Measurements from ENCODE around the gene KLF13. TPM values are rescaled to one million over a fixed set of nuclear protein-coding genes. Genes with fewer than 3 reads are reported as not detected.

KLF13 gene
- total RNA-seq, 1 donor from 2014 or later, result 67.7 TPM

DNA sequence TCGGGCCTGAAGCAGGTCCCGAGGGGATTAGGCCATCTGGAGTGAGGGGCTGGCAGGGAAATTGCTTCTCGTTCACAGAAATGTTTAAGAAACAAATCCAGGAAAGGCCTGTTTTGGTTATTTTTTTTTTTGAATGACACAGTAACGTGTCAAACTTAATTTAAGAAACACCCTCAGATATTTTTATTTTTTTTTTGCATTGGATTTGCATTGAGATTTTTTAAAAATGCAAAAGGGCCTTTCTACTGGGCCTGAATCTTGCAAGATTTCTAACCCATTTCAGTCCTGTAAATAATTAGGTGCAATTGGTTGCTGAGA, 25.0 kb upstream of the KLF13 start:
- H3K27me3 ChIP-seq (ENCODE audit: control insufficient read depth, insufficient read depth, low read length), result peaks cover 22% of the 10 kb centered on the region
- no peak for DNase-seq (ENCODE audit: low read depth)
- TF ChIP-seq, protein P1, sequence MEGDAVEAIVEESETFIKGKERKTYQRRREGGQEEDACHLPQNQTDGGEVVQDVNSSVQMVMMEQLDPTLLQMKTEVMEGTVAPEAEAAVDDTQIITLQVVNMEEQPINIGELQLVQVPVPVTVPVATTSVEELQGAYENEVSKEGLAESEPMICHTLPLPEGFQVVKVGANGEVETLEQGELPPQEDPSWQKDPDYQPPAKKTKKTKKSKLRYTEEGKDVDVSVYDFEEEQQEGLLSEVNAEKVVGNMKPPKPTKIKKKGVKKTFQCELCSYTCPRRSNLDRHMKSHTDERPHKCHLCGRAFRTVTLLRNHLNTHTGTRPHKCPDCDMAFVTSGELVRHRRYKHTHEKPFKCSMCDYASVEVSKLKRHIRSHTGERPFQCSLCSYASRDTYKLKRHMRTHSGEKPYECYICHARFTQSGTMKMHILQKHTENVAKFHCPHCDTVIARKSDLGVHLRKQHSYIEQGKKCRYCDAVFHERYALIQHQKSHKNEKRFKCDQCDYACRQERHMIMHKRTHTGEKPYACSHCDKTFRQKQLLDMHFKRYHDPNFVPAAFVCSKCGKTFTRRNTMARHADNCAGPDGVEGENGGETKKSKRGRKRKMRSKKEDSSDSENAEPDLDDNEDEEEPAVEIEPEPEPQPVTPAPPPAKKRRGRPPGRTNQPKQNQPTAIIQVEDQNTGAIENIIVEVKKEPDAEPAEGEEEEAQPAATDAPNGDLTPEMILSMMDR (IDR thresholded peaks at IDR 0.05; ENCODE audit: insufficient read depth, low read length, poor library complexity, severe bottlenecking), result no peak
- no peaks in the 10 kb centered on the region for H3K36me3 ChIP-seq (ENCODE audit: control insufficient read depth, insufficient read depth, low read length)
- no peak overlapping the region for H3K4me3 ChIP-seq (ENCODE audit: low read depth, low read length)

DNA sequence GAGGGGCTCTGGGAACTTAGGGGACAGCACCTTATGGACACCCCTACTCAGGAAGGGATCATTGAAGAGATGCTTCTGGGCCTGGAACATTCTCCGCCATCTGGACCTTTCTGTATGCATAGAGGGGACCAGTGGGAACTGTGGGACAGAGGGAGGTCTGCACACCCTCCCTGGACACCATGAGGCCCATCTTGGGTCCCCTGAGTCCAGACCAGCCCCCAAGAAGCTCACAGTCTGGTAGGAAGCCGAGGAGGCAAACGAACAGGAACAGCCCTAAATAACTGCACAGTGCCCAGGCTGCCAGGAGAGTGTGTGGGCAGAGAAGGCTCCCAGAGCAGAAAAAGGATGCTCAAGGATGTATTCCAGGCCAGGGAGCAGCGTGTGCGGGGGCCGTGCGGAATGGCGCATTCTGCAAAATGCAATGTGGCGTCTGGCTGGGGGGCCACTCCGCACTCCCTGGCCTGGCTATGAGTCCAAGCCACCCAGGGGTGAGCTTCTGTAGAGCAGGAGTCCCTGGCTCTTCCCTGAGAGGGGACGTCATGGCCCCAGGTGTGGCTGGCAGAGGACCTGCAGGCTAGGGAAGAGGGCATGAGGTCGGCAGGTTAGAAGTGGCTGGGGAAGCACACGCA, 24.5 kb upstream of the KLF13 start:
- no peak for DNase-seq (ENCODE audit: low read depth)
- TF ChIP-seq, protein P1 (IDR thresholded peaks at IDR 0.05; ENCODE audit: insufficient read depth, low read length, poor library complexity, severe bottlenecking), result no peak
- no peak overlapping the region for H3K4me3 ChIP-seq (ENCODE audit: low read depth, low read length)
- H3K36me3 ChIP-seq (ENCODE audit: control insufficient read depth, insufficient read depth, low read length), result no peaks in the 10 kb centered on the region
- peaks cover 22% of the 10 kb centered on the region for H3K27me3 ChIP-seq (ENCODE audit: control insufficient read depth, insufficient read depth, low read length)

DNA sequence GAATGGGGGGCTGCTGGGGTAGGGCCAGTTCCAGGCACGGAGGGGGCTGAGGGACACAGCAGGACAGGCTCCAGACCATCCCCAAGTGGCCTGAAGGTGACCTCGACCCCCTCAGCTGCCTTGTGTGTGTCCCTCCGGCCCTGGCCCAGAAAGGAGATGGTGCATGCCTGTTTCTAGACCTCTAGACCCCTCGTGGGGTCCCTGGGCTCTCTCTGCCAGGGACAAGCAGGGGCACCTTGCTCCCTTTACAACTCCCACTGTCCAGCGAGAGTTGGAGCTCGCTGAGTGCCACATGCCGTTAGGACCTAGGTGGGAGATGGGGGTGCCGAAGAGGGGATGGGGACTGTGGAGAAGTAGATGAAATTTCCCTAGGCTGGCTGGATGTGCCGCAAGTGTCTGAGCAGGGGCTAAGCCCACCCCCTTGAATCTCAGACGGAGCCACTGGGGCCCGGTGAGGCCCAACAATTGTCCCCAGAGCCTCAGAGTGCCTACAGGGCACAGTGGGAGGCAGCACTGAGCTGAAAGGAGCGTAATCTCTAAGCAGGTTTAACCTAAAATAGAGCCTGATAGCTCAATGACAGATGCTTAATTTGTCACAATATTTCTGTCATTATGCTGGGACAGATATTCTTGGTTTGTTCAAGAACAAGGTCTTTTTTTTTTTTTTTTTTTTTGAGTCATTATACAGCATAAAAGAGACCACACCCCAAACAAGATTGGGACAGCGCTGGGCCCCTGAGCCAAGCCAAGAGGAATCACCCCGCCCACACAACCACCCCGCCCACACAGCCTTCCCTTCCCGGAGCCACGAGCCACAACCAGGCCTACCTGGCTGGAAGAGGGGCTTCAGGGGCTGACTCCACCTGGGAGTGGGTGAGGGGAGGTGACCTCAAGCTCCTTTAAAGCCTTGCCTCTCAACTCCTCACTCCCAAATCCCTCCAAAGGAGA, 23.6 kb upstream of the KLF13 start:
- DNase-seq (ENCODE audit: low read depth), result no peak
- H3K4me3 ChIP-seq (ENCODE audit: low read depth, low read length), result no peak overlapping the region
- H3K27me3 ChIP-seq (ENCODE audit: control insufficient read depth, insufficient read depth, low read length), result peaks cover 24% of the 10 kb centered on the region
- TF ChIP-seq, protein P1 (IDR thresholded peaks at IDR 0.05; ENCODE audit: insufficient read depth, low read length, poor library complexity, severe bottlenecking), result no peak
- no peaks in the 10 kb centered on the region for H3K36me3 ChIP-seq (ENCODE audit: control insufficient read depth, insufficient read depth, low read length)

DNA sequence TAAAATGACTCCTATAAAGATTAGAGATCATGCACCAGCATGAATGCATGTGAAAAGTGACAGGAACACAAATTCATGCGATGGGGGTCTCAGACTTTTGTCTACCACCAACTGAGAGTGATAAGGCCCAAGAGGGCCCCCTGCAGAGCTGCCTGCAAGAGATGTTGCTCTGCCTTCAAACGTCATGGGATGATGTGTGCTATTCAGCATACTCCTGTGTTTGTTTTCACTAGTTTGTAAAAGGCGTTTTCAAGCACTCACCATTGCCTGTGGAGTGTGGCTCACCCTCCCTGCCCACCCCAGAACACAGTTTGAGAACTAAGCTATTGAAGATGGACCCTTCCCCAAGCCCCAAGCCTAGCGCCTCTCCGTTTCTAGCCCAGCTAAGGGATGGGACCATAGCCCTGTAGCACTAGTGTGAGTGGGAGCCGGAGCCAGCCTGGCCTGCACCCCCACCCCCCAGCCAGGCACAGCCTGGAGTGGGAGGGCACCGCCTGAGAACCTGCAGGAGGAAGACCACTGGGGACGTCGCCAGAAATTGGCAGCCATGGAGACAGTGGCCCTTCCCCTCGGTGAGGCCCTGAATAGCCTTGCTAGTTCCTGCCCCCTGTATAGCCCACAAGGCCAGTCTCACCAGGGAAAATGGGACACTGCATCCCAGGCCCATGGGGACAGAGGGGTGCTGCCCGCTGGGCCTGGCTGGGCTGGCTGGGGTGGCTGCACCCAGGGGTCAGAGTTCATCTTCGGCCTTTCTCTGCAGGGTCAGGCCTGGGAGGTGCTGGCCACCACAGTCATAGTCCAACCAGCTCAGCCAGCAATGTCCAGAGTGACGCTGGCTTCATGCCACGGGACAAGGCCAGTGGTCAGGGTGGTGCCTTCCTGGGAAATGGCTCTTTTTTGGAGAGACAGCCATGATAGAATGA, 22.6 kb upstream of the KLF13 start:
- no peak overlapping the region for H3K4me3 ChIP-seq (ENCODE audit: low read depth, low read length)
- no peaks in the 10 kb centered on the region for H3K36me3 ChIP-seq (ENCODE audit: control insufficient read depth, insufficient read depth, low read length)
- DNase-seq (ENCODE audit: low read depth), result no peak
- TF ChIP-seq, protein P1 (IDR thresholded peaks at IDR 0.05; ENCODE audit: insufficient read depth, low read length, poor library complexity, severe bottlenecking), result no peak
- H3K27me3 ChIP-seq (ENCODE audit: control insufficient read depth, insufficient read depth, low read length), result peaks cover 28% of the 10 kb centered on the region

DNA sequence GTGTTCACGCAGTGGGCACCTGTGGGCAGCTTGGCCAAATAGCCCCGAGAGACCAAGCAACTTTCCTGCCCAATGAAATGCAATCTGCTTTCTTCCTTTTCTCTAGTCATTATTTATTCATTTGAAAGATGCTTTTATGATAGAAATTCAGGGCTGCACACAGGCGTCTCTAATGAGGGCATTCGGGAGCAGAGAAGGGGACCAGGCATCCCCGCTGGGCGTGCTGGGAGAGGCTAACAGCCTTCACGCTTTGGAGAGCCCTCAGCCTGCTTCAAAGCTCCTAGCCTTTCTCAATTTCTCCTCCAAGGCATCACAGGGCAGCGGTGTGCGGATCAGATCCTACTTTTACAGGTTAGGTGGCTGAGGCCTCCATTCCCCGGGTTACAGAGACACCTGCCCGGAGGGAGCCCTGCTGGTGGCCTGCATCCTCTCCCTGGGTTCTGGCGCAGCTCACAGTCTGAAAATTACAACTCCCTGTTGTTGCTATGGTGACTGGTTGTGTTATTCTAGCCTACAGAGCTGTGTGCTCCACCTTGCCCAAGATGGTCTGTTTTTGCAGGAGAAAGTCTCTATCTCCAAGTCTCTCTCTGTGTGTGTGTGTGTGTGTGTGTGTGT, 21.8 kb upstream of the KLF13 start:
- H3K36me3 ChIP-seq (ENCODE audit: control insufficient read depth, insufficient read depth, low read length), result no peaks in the 10 kb centered on the region
- peaks cover 28% of the 10 kb centered on the region for H3K27me3 ChIP-seq (ENCODE audit: control insufficient read depth, insufficient read depth, low read length)
- no peak overlapping the region for H3K4me3 ChIP-seq (ENCODE audit: low read depth, low read length)
- DNase-seq (ENCODE audit: low read depth), result no peak
- TF ChIP-seq, protein P1 (IDR thresholded peaks at IDR 0.05; ENCODE audit: insufficient read depth, low read length, poor library complexity, severe bottlenecking), result no peak

Data from kidney epithelial cell (primary cell).